Esophagus squamous epithelium (tissue), 5 donors: Measurements from ENCODE around the gene GRIN3B. TPM values are rescaled to one million over a fixed set of nuclear protein-coding genes. Genes with fewer than 3 reads are reported as not detected.

Experiments used
- DNase-seq: peaks from one replicate; lab custom pipeline; 2025; lab: John Stamatoyannopoulos, UW
- H3K27ac ChIP-seq, 4 donors: fragments of 200-600 bp; sonication (generic); one replicate each; pipeline ENCODE4 v1.5.1; 2016 to 2019; ENCODE audit warnings: mild to moderate bottlenecking in 1 of 4
- H3K27me3 ChIP-seq, 4 donors: fragments of 200-600 bp; sonication (generic); 1 replicate in 3 of 4; 2 replicates in 1 of 4; pipeline versions ENCODE4 v1.5.1 to v1.6.0; 2017 to 2021; ENCODE audit warnings: antibody characterized with exemption in 1 of 4
- H3K36me3 ChIP-seq, 3 donors: fragments of 200-600 bp; sonication (generic); one replicate each; pipeline ENCODE4 v1.5.1; 2016 to 2019
- H3K4me1 ChIP-seq, 3 donors: fragments of 200-600 bp; sonication (generic); one replicate each; pipeline ENCODE4 v1.5.1; 2017 to 2019
- H3K4me3 ChIP-seq, 4 donors: fragments of 200-600 bp; sonication (generic); 1 replicate in 3 of 4; 2 replicates in 1 of 4; pipeline ENCODE4 v1.5.1; 2016 to 2019; ENCODE audit warnings: mild to moderate bottlenecking in 2 of 4, moderate library complexity in 1 of 4
- H3K9me3 ChIP-seq, 3 donors: fragments of 200-600 bp; sonication (generic); one replicate each; pipeline ENCODE4 v1.5.1; 2016 to 2019
- POLR2A ChIP-seq, 4 donors: fragments of 450-650 bp; IDR thresholded peaks; one replicate each; pipeline ENCODE4 v1.6.1; 2017; ENCODE audit warnings: antibody characterized with exemption in 4 of 4, mild to moderate bottlenecking in 4 of 4, moderate library complexity in 3 of 4
- WGBS, 2 donors: methylation state at CpG; one replicate each; pipeline ENCODE4 v1.1.5; 2018; 5-methylcytosine and 5-hydroxymethylcytosine counted together
- intact Hi-C: fragments of 100-400 bp; cut with DNase I; formaldehyde crosslinking; loops from one replicate; pipeline ENCODE4 v1.15.0; 2022
- total RNA-seq, 4 donors: library from RNA; depleted of rRNA; stranded (reverse); fragments of >200 nt; gene quantifications; one replicate each; pipeline ENCODE4 v1.1.0, GENCODE V29; 2016
- TF ChIP-seq, protein P1 (sequence below), 6 experiments: fragments of 450-650 bp in 4 of 6; fragments of 200-600 bp in 2 of 6; sonication (generic) in 2 of 6; IDR thresholded peaks; one replicate each; pipeline ENCODE4 v1.5.1; 2016 to 2019; ENCODE audit warnings: antibody characterized with exemption in 6 of 6, mild to moderate bottlenecking in 4 of 6, moderate library complexity in 4 of 6
- donor health status: DM: yes; HTN: yes; CAD: no.

The GRIN3B gene
- total RNA-seq, 4 donors from 2014 or later: not detected

DNA sequence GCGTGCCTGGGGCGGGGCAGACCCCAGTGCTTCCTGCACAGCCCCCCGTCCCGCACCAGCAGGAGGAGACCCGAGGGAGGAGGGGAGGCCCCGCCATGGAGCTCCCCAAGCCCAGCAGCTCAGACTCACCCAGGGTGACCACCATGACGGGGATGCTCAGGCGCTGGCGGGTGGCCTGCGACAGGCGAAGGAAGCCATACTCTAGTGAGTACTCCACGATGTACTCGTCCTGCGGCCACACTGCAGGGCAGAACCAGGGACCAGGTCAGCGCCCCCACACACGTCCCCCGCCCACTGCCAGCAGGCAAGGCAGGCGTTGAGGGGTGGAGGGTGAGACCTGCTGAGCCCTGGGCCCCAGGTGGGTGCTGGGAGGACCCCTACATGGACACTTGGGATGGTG is 12.1 kb downstream of the GRIN3B start:
- WGBS, 2 donors: 90% methylated on average over 2 of the region's 18 CpGs; no CpG with 5 or more reads in 1 of the 2 donors
- TF ChIP-seq, protein P1, sequence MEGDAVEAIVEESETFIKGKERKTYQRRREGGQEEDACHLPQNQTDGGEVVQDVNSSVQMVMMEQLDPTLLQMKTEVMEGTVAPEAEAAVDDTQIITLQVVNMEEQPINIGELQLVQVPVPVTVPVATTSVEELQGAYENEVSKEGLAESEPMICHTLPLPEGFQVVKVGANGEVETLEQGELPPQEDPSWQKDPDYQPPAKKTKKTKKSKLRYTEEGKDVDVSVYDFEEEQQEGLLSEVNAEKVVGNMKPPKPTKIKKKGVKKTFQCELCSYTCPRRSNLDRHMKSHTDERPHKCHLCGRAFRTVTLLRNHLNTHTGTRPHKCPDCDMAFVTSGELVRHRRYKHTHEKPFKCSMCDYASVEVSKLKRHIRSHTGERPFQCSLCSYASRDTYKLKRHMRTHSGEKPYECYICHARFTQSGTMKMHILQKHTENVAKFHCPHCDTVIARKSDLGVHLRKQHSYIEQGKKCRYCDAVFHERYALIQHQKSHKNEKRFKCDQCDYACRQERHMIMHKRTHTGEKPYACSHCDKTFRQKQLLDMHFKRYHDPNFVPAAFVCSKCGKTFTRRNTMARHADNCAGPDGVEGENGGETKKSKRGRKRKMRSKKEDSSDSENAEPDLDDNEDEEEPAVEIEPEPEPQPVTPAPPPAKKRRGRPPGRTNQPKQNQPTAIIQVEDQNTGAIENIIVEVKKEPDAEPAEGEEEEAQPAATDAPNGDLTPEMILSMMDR (IDR thresholded peaks at IDR 0.05): no peak
- TF ChIP-seq POLR2A (IDR thresholded peaks at IDR 0.05): no peak
- H3K4me1 ChIP-seq: peaks cover 27 to 55% (median 28%) of the 10 kb centered on the region in 3 donors
- no peak for DNase-seq
- H3K4me3 ChIP-seq: no peak overlapping the region
- no peaks in the 10 kb centered on the region for H3K27me3 ChIP-seq
- H3K36me3 ChIP-seq: peaks cover 44 to 74% (median 45%) of the 10 kb centered on the region in 3 donors
- no peaks in the 10 kb centered on the region for H3K9me3 ChIP-seq
- intact Hi-C loops: no loop called here
- H3K27ac ChIP-seq: no peak overlapping the region

DNA sequence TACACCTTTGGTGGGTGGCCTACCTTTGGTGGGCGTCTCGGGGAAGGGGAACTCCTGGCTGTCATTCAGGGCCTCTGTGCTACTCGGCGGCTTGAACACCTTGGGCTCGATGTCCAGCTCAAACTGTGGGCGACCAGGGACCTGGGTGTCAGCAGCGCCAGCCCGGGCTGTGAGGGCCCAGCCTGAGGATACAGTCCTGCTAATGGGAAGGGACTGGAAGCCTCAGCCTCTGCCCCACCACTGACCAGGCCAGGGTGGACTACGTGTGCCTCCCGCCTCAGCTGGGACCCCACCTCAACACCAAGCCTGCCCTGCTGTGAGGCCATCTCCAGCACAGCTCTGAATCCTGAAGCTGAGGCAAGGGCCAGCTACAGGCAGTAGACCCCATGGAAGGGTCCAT is 13.0 kb downstream of the GRIN3B start:
- H3K27ac ChIP-seq: no peak overlapping the region
- no peak for DNase-seq
- H3K4me3 ChIP-seq: no peak overlapping the region
- intact Hi-C loops: no loop called here
- H3K4me1 ChIP-seq: peaks cover 36 to 64% (median 37%) of the 10 kb centered on the region in 3 donors
- H3K27me3 ChIP-seq: no peaks in the 10 kb centered on the region
- TF ChIP-seq POLR2A (IDR thresholded peaks at IDR 0.05): no peak
- TF ChIP-seq, protein P1 (IDR thresholded peaks at IDR 0.05): no peak
- peaks cover 44 to 72% (median 45%) of the 10 kb centered on the region in 3 donors for H3K36me3 ChIP-seq
- WGBS, 2 donors: 90 to 100% methylated on average over 1 to 5 of the region's 10 CpGs
- H3K9me3 ChIP-seq: no peaks in the 10 kb centered on the region

DNA sequence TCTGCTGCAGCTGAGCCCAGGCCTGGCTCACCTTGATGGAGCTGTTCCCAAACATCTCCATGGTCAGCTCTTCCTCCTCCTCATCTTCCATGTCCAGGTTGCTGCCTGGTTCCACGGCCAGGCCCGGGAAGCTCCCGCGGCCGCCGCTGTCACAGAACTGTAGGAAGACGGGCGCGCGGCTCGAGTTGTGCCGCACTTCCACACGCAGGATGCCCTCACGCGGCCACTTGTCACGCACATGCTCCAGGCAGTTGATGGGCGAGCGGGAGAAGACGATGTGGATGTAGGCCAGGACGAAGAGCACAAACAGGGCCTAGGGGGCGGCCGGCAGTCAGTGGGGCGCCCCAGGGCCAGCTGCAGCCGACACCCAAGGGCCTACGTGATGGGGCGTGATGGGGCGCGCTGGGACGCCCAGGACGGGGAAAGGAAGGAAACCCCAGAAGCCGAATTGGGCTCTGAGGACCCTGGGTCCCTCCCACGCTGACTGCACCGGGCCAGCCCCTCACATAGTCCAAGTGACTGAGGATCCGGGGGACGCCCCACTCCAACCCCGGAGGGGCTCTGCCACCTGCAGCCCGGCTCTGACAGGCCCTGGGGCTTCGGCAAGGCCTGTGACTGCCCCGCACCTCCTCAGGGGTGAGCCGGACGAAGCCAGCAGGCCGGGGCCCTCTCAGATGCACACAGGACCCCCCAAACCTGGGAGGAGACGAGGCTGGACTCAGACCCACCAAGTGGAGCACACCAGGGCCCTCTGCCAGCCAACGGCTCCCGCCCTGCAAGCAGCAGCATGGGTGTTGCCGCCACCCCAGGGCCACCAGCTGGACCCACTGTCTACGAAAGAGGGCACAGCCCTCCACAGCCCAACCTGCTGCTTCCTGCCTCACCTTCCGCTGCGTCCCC is 14.2 kb downstream of the GRIN3B start:
- no peaks in the 10 kb centered on the region for H3K27me3 ChIP-seq
- peaks cover 48 to 71% (median 49%) of the 10 kb centered on the region in 3 donors for H3K4me1 ChIP-seq
- TF ChIP-seq POLR2A (IDR thresholded peaks at IDR 0.05): no peak
- TF ChIP-seq, protein P1 (IDR thresholded peaks at IDR 0.05): no peak
- no peak for DNase-seq
- H3K4me3 ChIP-seq: no peak overlapping the region
- H3K36me3 ChIP-seq: peaks cover 39 to 60% (median 44%) of the 10 kb centered on the region in 3 donors
- no peak overlapping the region for H3K27ac ChIP-seq
- H3K9me3 ChIP-seq: no peaks in the 10 kb centered on the region
- WGBS, 2 donors: 91 to 100% methylated on average over 4 to 21 of the region's 49 CpGs
- intact Hi-C loops: no loop called here

DNA sequence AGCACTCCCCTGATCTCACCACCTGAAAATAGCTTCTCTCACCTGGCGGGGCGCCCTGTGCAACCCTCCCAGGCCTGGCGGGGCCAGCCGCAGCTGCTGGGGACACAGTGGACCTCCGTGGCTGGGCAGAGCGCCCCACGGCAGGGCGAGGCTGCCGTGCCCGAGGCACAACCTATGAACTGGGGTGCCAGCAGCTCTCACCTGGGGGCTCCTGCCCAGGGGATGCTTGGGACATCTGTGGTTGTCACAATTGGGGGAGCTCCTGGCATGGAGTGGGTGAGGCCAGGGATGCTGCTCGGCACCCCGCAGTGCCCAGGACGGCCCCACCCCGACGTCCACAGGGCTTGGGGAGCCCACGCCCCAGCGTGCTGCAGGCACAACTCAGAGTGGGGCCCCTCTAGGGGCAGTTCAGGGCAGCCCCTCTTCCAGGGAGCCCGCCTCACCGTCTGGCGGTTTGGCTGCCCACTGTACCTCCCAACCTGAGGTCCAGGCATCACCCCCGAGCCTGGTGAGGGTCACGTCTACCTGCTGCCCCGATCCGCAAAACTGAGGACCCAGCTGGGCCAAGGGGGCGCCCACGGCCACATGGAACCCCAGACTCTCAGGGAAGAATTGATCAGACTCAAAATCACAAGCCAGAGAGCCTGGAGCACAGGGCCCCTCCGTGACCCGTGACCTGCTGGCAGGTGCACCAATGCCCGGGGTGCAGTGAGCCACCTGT is 15.0 kb downstream of the GRIN3B start:
- Histone ChIP-seq H3K4me1 (peaks cover 55 to 71% (median 56%) of the 10 kb centered on the region in 3 donors), H3K27ac (peak overlapping the region; percentile 89 to 97 (median 94)), H3K27me3 (no peaks in the 10 kb centered on the region), H3K36me3 (peaks cover 32 to 52% (median 38%) of the 10 kb centered on the region in 3 donors), H3K4me3 (no peak overlapping the region), H3K9me3 (no peaks in the 10 kb centered on the region)
- WGBS, 2 donors: no CpG with 5 or more reads among the region's 29 CpGs
- intact Hi-C loops: no loop called here
- no peak for DNase-seq
- TF ChIP-seq POLR2A (IDR thresholded peaks at IDR 0.05): no peak

DNA sequence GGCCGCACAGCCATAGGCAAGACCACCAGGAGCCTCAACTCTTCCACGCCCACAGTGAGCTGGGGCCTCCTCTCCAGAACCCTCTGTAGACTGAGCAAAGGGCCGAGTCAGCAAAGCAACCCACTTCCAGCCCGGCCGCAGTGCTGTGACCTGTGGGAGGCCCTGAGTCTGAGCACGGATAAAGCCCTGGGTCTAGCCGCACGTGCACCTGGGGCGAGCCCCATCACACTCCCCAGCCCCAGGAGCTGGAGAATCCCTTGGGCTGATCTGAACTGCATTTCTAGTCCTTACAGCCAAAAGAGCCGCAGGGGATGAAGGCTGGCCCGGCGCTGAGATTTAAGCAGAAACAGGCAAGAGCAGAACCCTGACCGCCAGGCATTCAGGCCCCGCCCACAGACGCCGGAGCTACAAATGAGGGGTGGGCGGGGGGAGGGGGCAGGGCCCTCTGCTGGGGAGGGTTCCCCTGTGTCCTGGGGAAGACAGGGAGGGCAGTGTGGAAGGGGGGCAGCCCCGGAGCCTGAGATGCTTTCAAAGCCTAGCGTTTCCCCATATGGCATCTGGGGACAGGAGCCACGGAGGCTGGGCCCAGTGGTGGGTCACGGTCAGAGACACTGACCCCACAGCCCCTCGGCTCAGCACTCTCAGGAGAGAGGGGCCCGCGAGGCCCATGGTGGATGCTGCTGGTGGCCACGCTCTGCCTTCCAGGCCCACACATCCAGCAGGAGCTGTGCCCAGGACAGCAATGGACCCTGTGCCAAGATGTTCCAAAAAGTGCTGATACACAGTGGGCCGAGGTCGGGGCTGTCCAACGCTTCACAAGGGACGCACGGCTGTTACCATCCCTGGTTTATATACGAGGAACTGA is 15.8 kb downstream of the GRIN3B start:
- Histone ChIP-seq H3K4me3 (peak overlapping the region in 2 of 4 donors; percentile 2 to 51), H3K9me3 (no peaks in the 10 kb centered on the region), H3K27me3 (no peaks in the 10 kb centered on the region), H3K27ac (peak overlapping the region; percentile 89 to 97 (median 94)), H3K36me3 (peaks cover 24 to 44% (median 32%) of the 10 kb centered on the region in 3 donors), H3K4me1 (peaks cover 55 to 69% (median 56%) of the 10 kb centered on the region in 3 donors)
- intact Hi-C loops: no loop called here
- TF ChIP-seq, protein P1 (IDR thresholded peaks at IDR 0.05): no peak
- no peak for TF ChIP-seq POLR2A (IDR thresholded peaks at IDR 0.05)
- no peak for DNase-seq
- WGBS, 2 donors: 10 to 58% methylated on average over 2 to 4 of the region's 31 CpGs
